Forelimb muscle (tissue), 1 donor: ENCODE measurements around the gene LTBP2. TPM values are rescaled to one million over a fixed set of nuclear protein-coding genes. Genes with fewer than 3 reads are reported as not detected.

Source experiments
- DNase-seq: peaks from one replicate; pipeline ENCODE4 v3.0.0-alpha.2; 2013; ENCODE audit warnings: low read depth
- polyA plus RNA-seq: library from polyadenylated mRNA; unstranded; fragments of 120-200 nt; gene quantifications from one replicate; pipeline ENCODE4 v1.2.1, GENCODE V29; 2013; ENCODE audit not compliant: insufficient read length

Gene LTBP2
- polyA plus RNA-seq, 1 donor, result 7.7 TPM

GRCh38 chr14:74613211-74613914 lies 1.3 kb upstream of the LTBP2 start:
- DNase-seq, result no peak

- no peak for DNase-seq
Measured at GRCh38 chr14:74612350-74613021, 449 bp upstream of the LTBP2 start.

- DNase-seq, result no peak
Measured at GRCh38 chr14:74610866-74611649, 979 bp downstream of the LTBP2 start.

- no peak for DNase-seq
Measured at GRCh38 chr14:74610199-74610865, 1.7 kb downstream of the LTBP2 start.

DNA sequence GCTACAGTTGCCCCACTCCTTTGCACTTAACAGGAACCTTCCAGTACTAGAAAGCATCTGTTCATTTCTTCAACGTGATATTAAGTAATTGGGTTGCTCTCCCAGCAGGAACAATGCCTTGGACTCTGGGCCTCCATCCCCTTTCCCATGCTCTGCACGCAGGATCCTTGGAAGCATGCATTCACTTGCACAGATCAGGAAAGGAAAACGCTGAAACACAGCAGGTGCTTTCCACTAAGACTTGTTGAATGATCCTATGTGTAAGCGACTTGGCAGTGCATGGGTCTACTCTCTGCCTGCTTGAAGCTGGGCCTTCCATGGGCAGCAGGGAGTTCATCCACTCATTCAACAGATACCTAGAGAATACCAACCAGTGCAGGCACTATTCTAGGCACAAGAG lies 2.3 kb downstream of the LTBP2 start:
- no peak for DNase-seq

GRCh38 chr14:74608959-74609611 lies 3.0 kb downstream of the LTBP2 start:
- peak; percentile 72 for DNase-seq

GRCh38 chr14:74606727-74607126 lies 5.3 kb downstream of the LTBP2 start:
- DNase-seq, result no peak

GRCh38 chr14:74605531-74606223 lies 6.4 kb downstream of the LTBP2 start:
- DNase-seq, result no peak

GRCh38 chr14:74604911-74605310 lies 7.1 kb downstream of the LTBP2 start:
- no peak for DNase-seq

DNA sequence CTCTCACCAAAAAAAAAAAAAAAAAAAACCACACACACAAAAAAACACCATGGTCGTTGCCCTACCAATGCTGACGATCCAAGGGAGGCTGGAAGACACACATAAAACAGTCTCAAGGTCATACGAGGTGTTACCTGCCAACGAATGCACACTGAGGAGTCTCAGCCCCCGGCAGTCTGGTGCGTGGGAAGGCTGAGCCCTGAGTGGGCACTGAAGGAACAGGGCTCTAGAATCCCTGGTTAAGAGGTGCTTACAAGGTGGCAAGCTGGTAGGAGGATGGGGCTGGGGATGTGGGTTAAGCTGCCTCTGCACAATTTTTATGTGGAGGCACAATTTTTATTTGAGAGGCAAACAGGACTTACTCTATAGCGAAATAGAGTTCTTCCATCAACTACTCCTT lies 7.9 kb downstream of the LTBP2 start:
- DNase-seq, result no peak

GRCh38 chr14:74601982-74602381 lies 10.1 kb downstream of the LTBP2 start:
- DNase-seq, result no peak

DNA sequence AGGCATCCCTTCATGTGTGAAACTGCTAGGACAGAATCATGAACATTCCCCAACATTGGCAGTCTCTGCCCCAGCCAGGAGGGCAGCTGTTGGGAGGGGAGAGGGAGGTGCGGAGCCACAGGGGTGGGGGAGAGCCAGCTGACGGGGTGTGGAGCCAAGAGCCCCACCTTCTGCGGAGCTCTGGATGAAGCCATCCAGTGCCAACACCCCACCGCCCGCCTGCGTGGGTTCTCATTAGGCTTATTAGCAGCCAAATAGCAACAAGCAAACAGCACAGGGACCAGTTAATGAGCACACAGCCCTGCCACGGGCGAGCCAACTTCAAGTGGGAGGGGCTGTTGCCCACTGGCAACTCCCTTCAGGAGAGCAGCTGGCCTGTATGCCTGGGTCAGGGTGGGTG lies 12.1 kb downstream of the LTBP2 start:
- DNase-seq, result no peak

DNA sequence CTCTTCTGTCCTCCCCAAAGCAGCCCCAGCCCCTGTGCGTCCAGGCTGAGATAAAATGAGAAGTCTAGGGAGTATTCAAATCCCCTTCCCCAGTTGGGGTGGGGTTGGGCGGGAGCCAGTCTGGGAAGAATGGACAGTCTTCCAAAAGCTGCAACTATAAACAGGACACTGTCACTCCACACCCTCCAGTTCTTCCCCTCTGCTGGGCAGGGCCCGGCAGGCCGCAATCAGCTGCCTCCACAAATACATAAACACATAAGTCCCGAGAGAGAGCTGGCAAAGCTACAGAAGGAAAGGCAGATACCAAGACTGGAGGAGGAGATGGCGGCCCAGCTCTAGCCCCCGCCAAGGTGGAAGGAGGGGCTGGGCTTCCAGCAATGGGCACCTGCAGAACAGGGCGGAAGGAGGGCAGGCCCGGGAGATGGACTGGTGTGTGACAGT lies 12.7 kb downstream of the LTBP2 start:
- DNase-seq, result no peak

DNA sequence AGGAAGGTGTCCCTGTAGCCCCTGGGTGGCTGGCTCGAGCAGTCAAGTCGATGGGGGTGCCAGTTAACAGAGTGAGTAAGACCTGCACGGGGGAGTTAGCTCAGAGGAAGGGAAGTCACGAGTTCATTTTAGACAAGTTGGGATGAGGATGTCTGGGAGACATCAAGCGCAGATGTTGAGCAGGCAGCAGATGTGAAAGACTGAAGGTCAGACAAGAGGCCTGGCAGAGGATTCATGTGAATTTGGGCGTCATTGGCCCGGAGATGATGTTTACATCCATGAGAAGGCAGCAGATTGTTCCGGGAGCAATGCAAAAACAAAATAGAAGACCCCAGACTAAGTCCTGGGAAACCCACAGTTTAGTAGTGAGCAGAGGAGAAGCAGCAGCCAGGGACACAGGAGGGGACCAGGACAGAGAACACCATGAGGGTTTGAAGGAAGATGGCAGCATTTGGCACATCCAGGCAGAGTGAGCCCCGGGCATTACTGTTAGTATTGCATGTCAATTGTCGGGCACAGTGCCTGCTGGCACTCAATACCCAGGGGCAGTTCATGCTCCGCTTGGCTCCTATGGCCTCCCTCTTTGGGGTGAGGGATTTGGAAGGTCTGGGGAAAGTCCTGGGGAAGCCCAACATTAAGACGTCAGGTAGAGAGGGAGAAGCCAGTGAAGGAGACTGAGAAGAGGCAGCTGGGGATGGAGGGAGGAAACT lies 15.1 kb downstream of the LTBP2 start:
- no peak for DNase-seq

- DNase-seq, result no peak
Measured at GRCh38 chr14:74595006-74595735, 16.9 kb downstream of the LTBP2 start.

GRCh38 chr14:74594606-74595005 lies 17.4 kb downstream of the LTBP2 start:
- no peak for DNase-seq

GRCh38 chr14:74594029-74594428 lies 18.0 kb downstream of the LTBP2 start:
- DNase-seq, result no peak

DNA sequence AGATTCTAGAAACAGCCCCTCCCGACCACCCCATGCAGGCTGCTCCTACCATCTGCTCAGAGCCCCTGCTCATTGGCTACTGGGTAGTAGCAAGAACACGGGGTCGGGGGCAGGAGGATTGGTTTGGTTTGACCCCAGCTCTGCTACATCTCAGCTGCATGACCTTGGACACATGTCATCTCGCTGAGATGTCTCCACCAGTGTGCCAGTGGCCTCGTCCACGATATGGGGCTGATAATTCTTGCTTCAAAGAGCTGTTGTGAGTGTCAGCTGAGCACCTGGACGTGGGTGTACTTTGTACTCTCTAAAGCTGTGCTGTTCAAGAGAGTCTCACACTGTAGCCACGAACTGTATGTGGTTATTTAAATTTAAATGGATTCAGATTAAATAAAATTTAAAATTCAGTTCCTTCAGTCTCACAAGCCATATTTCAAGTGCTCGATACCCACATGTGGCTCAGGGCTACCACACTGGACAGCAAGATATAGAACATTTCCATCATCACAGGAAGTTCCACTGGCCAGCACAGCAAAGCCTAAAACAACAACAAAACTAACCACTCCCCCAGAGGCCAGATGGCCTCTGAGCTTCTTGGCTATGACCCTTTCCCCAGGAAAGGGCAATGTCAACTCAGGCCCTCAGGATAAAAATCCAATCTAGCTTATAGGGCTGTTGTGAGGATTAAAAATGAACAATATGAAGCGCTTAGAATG lies 18.6 kb downstream of the LTBP2 start:
- no peak for DNase-seq
